Adrenal gland (tissue), 12 donors: Measurements from ENCODE around the gene GNG11. TPM values are rescaled to one million over a fixed set of nuclear protein-coding genes. Genes with fewer than 3 reads are reported as not detected.

ENCODE experiments used
- DNase-seq, 7 donors: peaks; one replicate each; pipeline ENCODE4 v3.0.0-alpha.2; 2019 to 2020
- H3K27ac ChIP-seq, 5 donors: fragments of 200-600 bp; sonication (generic) in 4 of 5; 1 replicate in 3 of 5; 2 replicates in 2 of 5; pipeline versions ENCODE4 v1.5.1 to v1.8.0; 2016 to 2020; ENCODE audit warnings: mild to moderate bottlenecking in 1 of 5
- H3K27me3 ChIP-seq: fragments of 200-600 bp; 2 replicates; pipeline ENCODE4 v1.8.0; 2021
- H3K36me3 ChIP-seq, 2 donors: fragments of 200-600 bp; replicated peaks in 1 of 2; 1 replicate in 1 of 2; 2 replicates in 1 of 2; pipeline versions ENCODE4 v1.5.1 to v1.8.0; 2018 to 2022
- H3K4me1 ChIP-seq, 2 donors: fragments of 200-600 bp; replicated peaks in 1 of 2; 1 replicate in 1 of 2; 2 replicates in 1 of 2; pipeline versions ENCODE4 v1.5.1 to v1.8.0; 2018 to 2021
- H3K4me3 ChIP-seq, 4 donors: fragments of 200-600 bp; sonication (generic) in 3 of 4; one replicate each; pipeline ENCODE4 v1.5.1; 2016 to 2018
- H3K9me3 ChIP-seq, 3 donors: fragments of 200-600 bp; sonication (generic) in 1 of 3; replicated peaks in 1 of 3; 1 replicate in 2 of 3; 2 replicates in 1 of 3; pipeline versions ENCODE4 v1.5.1 to v1.8.0; 2016 to 2021
- CTCF ChIP-seq, 6 experiments: fragments of 450-650 bp in 4 of 6; fragments of 200-600 bp in 2 of 6; sonication (generic) in 1 of 6; IDR thresholded peaks; 1 replicate in 5 of 6; 2 replicates in 1 of 6; pipeline versions ENCODE4 v1.5.1 to v1.8.0; 2016 to 2021; ENCODE audit warnings: antibody characterized with exemption in 6 of 6, mild to moderate bottlenecking in 2 of 6, moderate library complexity in 1 of 6
- POLR2A ChIP-seq, 2 donors: fragments of 450-650 bp; IDR thresholded peaks; one replicate each; pipeline ENCODE4 v1.6.1; 2017; ENCODE audit warnings: antibody characterized with exemption in 2 of 2, mild to moderate bottlenecking in 2 of 2, moderate library complexity in 1 of 2
- WGBS, 4 donors: extraction: QIAGEN DNeasy Blood & Tissue Kit in 2 of 4; methylation state at CpG; one replicate each; pipeline versions ENCODE4 v1.1.5 to v1.1.7; 2013 to 2017; 5-methylcytosine and 5-hydroxymethylcytosine counted together
- intact Hi-C, 2 donors: fragments of 100-400 bp; cut with DNase I; formaldehyde crosslinking; loops; one replicate each; pipeline versions ENCODE4 v1.14.1 to v1.15.0; 2022 to 2023
- polyA plus RNA-seq, 3 donors: library from polyadenylated mRNA; stranded (reverse); fragments of 200-250 nt in 2 of 3; fragments of 350-450 nt in 1 of 3; fragmentation: Illumina TruSeq in 1 of 3; extraction: RNeasy Lipid Tissue Mini Kit (QIAGEN cat#74804) in 1 of 3; gene quantifications; one replicate each; pipeline ENCODE4 v1.2.3, GENCODE V29; 2013 to 2014
- total RNA-seq, 9 donors: library from RNA; depleted of rRNA in 4 of 9; stranded (reverse); fragments of >200 nt in 4 of 9; fragments of 120-200 nt in 1 of 9; fragmentation: NEBNext Ultra II Directional in 1 of 9; extraction: Animal tissue kit (Norgen Biotek cat#: 25700) in 1 of 9; gene quantifications; one replicate each; pipeline versions ENCODE4 v1.1.0 to v1.2.4, GENCODE V29; 2013 to 2023
- donor health status: healthy with polysubstance abuse.
- donor health status: Bipolar disorder and iron deficiency.
- donor health status: DM: yes; HTN: yes; CAD: no.
- donor health status: DM: no; HTN: no; CAD: no.
- donor health status: DM: no; HTN: no; CAD: no.
- donor health status: DM: yes; HTN: yes; CAD: no.

The GNG11 gene
- total and polyA plus RNA-seq, 12 donors = 8.3 to 39.0 (median 18.2) TPM

- WGBS, 4 donors = 57 to 80% (median 68%) methylated on average over 1 of the region's 1 CpG
- H3K4me1 ChIP-seq = peaks cover 0 to 8% of the 10 kb centered on the region in 2 donors
- H3K27ac ChIP-seq = no peak overlapping the region
- DNase-seq = no peak
- H3K4me3 ChIP-seq = no peak overlapping the region
- H3K9me3 ChIP-seq = no peaks in the 10 kb centered on the region
- TF ChIP-seq CTCF (IDR thresholded peaks at IDR 0.05) = no peak
- TF ChIP-seq POLR2A (IDR thresholded peaks at IDR 0.05) = no peak
- no peaks in the 10 kb centered on the region for H3K36me3 ChIP-seq
- intact Hi-C loops = loop anchor here in 1 of 2 donors (10.0 kb wide), 1 partner anchor 78 kb away; the partner anchor contains the start of gene BET1
- no peaks in the 10 kb centered on the region for H3K27me3 ChIP-seq
Observed at GRCh38 chr7:93926800-93927199, 5.3 kb downstream of the GNG11 start.

- Histone ChIP-seq H3K27me3 (no peaks in the 10 kb centered on the region), H3K4me3 (no peak overlapping the region), H3K27ac (no peak overlapping the region), H3K9me3 (no peaks in the 10 kb centered on the region), H3K36me3 (no peaks in the 10 kb centered on the region), H3K4me1 (peaks cover 0 to 8% of the 10 kb centered on the region in 2 donors)
- 80 to 88% (median 85%) methylated on average over 3 of the region's 3 CpGs for WGBS, 4 donors
- no peak for TF ChIP-seq CTCF (IDR thresholded peaks at IDR 0.05)
- no peak for TF ChIP-seq POLR2A (IDR thresholded peaks at IDR 0.05)
- intact Hi-C loops = loop anchor here in 1 of 2 donors (10.0 kb wide), 1 partner anchor 77 kb away; the partner anchor contains the start of gene BET1
- no peak for DNase-seq
Observed at GRCh38 chr7:93927585-93927984, 6.0 kb downstream of the GNG11 start.

GRCh38 chr7:93931655-93932054 lies 10.1 kb downstream of the GNG11 start:
- Histone ChIP-seq H3K27ac (no peak overlapping the region), H3K4me3 (no peak overlapping the region), H3K27me3 (no peaks in the 10 kb centered on the region), H3K9me3 (no peaks in the 10 kb centered on the region), H3K4me1 (no peaks in the 10 kb centered on the region), H3K36me3 (no peaks in the 10 kb centered on the region)
- 73 to 88% (median 74%) methylated on average over 3 of the region's 3 CpGs for WGBS, 4 donors
- no peak for TF ChIP-seq POLR2A (IDR thresholded peaks at IDR 0.05)
- no peak for TF ChIP-seq CTCF (IDR thresholded peaks at IDR 0.05)
- intact Hi-C loops = no loop called here
- DNase-seq = no peak

- intact Hi-C loops = no loop called here
- TF ChIP-seq POLR2A (IDR thresholded peaks at IDR 0.05) (no peak), CTCF (IDR thresholded peaks at IDR 0.05) (no peak)
- DNase-seq = no peak
- H3K4me3 ChIP-seq = no peak overlapping the region
- WGBS, 4 donors = 86 to 90% (median 88%) methylated on average over 3 of the region's 3 CpGs
- no peaks in the 10 kb centered on the region for H3K27me3 ChIP-seq
- no peaks in the 10 kb centered on the region for H3K4me1 ChIP-seq
- H3K36me3 ChIP-seq = no peaks in the 10 kb centered on the region
- H3K27ac ChIP-seq = no peak overlapping the region
- H3K9me3 ChIP-seq = no peaks in the 10 kb centered on the region
Observed at GRCh38 chr7:93933156-93933555, 11.6 kb downstream of the GNG11 start.
